ENCODE results near the gene CCDC142.

Gene CCDC142

GRCh38 chr2:74514368-74515270 is 31.8 kb upstream of the CCDC142 start, which contains the start of gene TLX2:
TSS of gene TLX2 (plus strand) at chr2:74514450. CDS start at chr2:74514807, 357 bp downstream.
- peak; percentile 23 for DNase-seq (ENCODE audit: low spot score)

GRCh38 chr2:74513605-74514367 is 31.0 kb upstream of the CCDC142 start:
- DNase-seq (ENCODE audit: low spot score): peak; percentile 19

GRCh38 chr2:74512744-74513604 is 30.2 kb upstream of the CCDC142 start:
- no peak for DNase-seq (ENCODE audit: low spot score)

GRCh38 chr2:74511104-74511989 is 28.5 kb upstream of the CCDC142 start:
- DNase-seq (ENCODE audit: low spot score): no peak

- DNase-seq (ENCODE audit: low spot score): no peak
Observed at GRCh38 chr2:74510272-74510671, 27.5 kb upstream of the CCDC142 start.

- peak; percentile 81 for DNase-seq (ENCODE audit: low spot score)
Observed at GRCh38 chr2:74507926-74508520, 25.2 kb upstream of the CCDC142 start.

GRCh38 chr2:74507145-74507925 is 24.5 kb upstream of the CCDC142 start, which contains the start of gene PCGF1:
TSS of gene PCGF1 (minus strand) at chr2:74507695. CDS start at chr2:74507668, 27 bp downstream.
- peak; percentile 98 for DNase-seq (ENCODE audit: low spot score)

GRCh38 chr2:74505448-74506246 is 22.8 kb upstream of the CCDC142 start:
- no peak for DNase-seq (ENCODE audit: low spot score)

- no peak for DNase-seq (ENCODE audit: low spot score)
Observed at GRCh38 chr2:74504591-74504990, 21.8 kb upstream of the CCDC142 start.

GRCh38 chr2:74503506-74504475 is 21.0 kb upstream of the CCDC142 start:
- no peak for DNase-seq (ENCODE audit: low spot score)

- DNase-seq (ENCODE audit: low spot score): peak; percentile 91
Observed at GRCh38 chr2:74502720-74503505, 20.1 kb upstream of the CCDC142 start.

GRCh38 chr2:74502147-74502719 is 19.4 kb upstream of the CCDC142 start:
- DNase-seq (ENCODE audit: low spot score): peak; percentile 27

GRCh38 chr2:74501335-74502071 is 18.7 kb upstream of the CCDC142 start:
- DNase-seq (ENCODE audit: low spot score): no peak

- DNase-seq (ENCODE audit: low spot score): no peak
Observed at GRCh38 chr2:74500578-74500946, 17.8 kb upstream of the CCDC142 start.

- no peak for DNase-seq (ENCODE audit: low spot score)
Observed at GRCh38 chr2:74499940-74500577, 17.3 kb upstream of the CCDC142 start.

Measured in GM03348 (cell line).